HEK293 (cell line): ENCODE data around the gene MPDU1.

ENCODE experiments used
- CTCF ChIA-PET: fragments of 350-600 bp; formaldehyde crosslinking; extraction: SDS; loops from one replicate; lab custom pipeline; 2021; ENCODE audit warnings: antibody characterized with exemption; lab: Yijun Ruan, JAX
- POLR2A ChIA-PET: fragments of 300-600 bp; formaldehyde crosslinking; extraction: SDS; loops from one replicate; lab custom pipeline; 2020; ENCODE audit warnings: antibody characterized with exemption, inconsistent platforms; lab: Yijun Ruan, JAX
- H3K27ac ChIP-seq: fragments of 200-500 bp; sonication (Bioruptor generic); 2 replicates; pipeline ENCODE4 v1.5.1; 2014; ENCODE audit warnings: low read depth, low read length, control low read depth, inconsistent platforms; ENCODE audit errors: extremely low read depth
- H3K36me3 ChIP-seq, 2 experiments: fragments of 200-500 bp in 1 of 2; sonication (Bioruptor generic) in 1 of 2; 1 replicate in 1 of 2; 2 replicates in 1 of 2; pipeline ENCODE4 v1.5.1; 2014 to 2017; ENCODE audit warnings: inconsistent platforms in 2 of 2, low read length in 2 of 2; ENCODE audit not compliant: control insufficient read depth in 2 of 2, insufficient read depth in 1 of 2
- H3K4me1 ChIP-seq: fragments of 200-500 bp; sonication (Bioruptor generic); 2 replicates; pipeline ENCODE4 v1.5.1; 2014; ENCODE audit warnings: mild to moderate bottlenecking, low read length, inconsistent platforms; ENCODE audit not compliant: control insufficient read depth, insufficient read depth
- H3K4me3 ChIP-seq: 2 replicates; pipeline ENCODE4 v1.5.1; 2011; ENCODE audit warnings: low read depth, mild to moderate bottlenecking, control low read depth, low read length, moderate library complexity
- H3K9me3 ChIP-seq: fragments of 200-500 bp; sonication (Bioruptor generic); 2 replicates; pipeline ENCODE4 v1.5.1; 2014; ENCODE audit warnings: low read depth, low read length, inconsistent platforms; ENCODE audit not compliant: control insufficient read depth, insufficient read depth
- EGR2 ChIP-seq: fragments of 450-650 bp; formaldehyde crosslinking; IDR thresholded peaks from 2 replicates; pipeline ENCODE4 v1.5.1; 2016; ENCODE audit warnings: low read depth, missing biosample characterization, missing genetic modification characterization
- GLIS2 ChIP-seq: fragments of 450-650 bp; formaldehyde crosslinking; IDR thresholded peaks from 2 replicates; pipeline ENCODE4 v1.5.1; 2016; ENCODE audit warnings: missing biosample characterization, missing genetic modification characterization
- SP3 ChIP-seq: fragments of 450-650 bp; formaldehyde crosslinking; IDR thresholded peaks from 2 replicates; pipeline ENCODE4 v1.5.1; 2016; ENCODE audit warnings: missing biosample characterization, missing genetic modification characterization
- TSHZ1 ChIP-seq: fragments of 450-650 bp; formaldehyde crosslinking; IDR thresholded peaks from 2 replicates; pipeline ENCODE4 v1.5.1; 2016; ENCODE audit warnings: missing biosample characterization, missing genetic modification characterization, borderline replicate concordance
- ZFHX2 ChIP-seq: fragments of 450-650 bp; formaldehyde crosslinking; conservative IDR thresholded peaks from 2 replicates; pipeline ENCODE4 v1.5.1; 2016; ENCODE audit warnings: missing biosample characterization, missing genetic modification characterization
- ZFP3 ChIP-seq: fragments of 450-650 bp; formaldehyde crosslinking; IDR thresholded peaks from 2 replicates; pipeline ENCODE4 v1.5.1; 2016; ENCODE audit warnings: low read depth, missing biosample characterization, missing genetic modification characterization
- ZFP69B ChIP-seq: fragments of 450-650 bp; formaldehyde crosslinking; IDR thresholded peaks from 2 replicates; pipeline ENCODE4 v1.5.1; 2016; ENCODE audit warnings: missing biosample characterization, missing genetic modification characterization
- ZIC2 ChIP-seq: fragments of 450-650 bp; formaldehyde crosslinking; IDR thresholded peaks from 2 replicates; pipeline ENCODE4 v1.5.1; 2016; ENCODE audit warnings: missing biosample characterization, missing genetic modification characterization
- ZNF341 ChIP-seq: fragments of 450-650 bp; formaldehyde crosslinking; IDR thresholded peaks from 2 replicates; pipeline ENCODE4; 2016; ENCODE audit warnings: low read depth, missing biosample characterization, missing genetic modification characterization
- ZNF423 ChIP-seq: fragments of 450-650 bp; formaldehyde crosslinking; IDR thresholded peaks from 2 replicates; pipeline ENCODE4 v1.5.1; 2016; ENCODE audit warnings: missing biosample characterization, missing genetic modification characterization
- ZNF473 ChIP-seq: fragments of 450-650 bp; formaldehyde crosslinking; IDR thresholded peaks from 2 replicates; pipeline ENCODE4 v1.5.1; 2017; ENCODE audit warnings: missing biosample characterization, missing genetic modification characterization
- ZNF561 ChIP-seq: fragments of 450-650 bp; IDR thresholded peaks from 2 replicates; pipeline ENCODE4 v1.5.1; 2018; ENCODE audit warnings: missing biosample characterization, missing genetic modification characterization, borderline replicate concordance
- ZNF626 ChIP-seq: fragments of 450-650 bp; sonication (Bioruptor Pico); formaldehyde crosslinking; IDR thresholded peaks from 2 replicates; pipeline ENCODE4 v1.5.1; 2018; ENCODE audit warnings: missing biosample characterization, missing genetic modification characterization, inconsistent platforms
- TF ChIP-seq, protein P1 (sequence below): fragments of 450-650 bp; formaldehyde crosslinking; IDR thresholded peaks from 2 replicates; pipeline ENCODE4 v1.5.1; 2016; ENCODE audit warnings: missing biosample characterization, missing genetic modification characterization
- TF ChIP-seq, protein P2 (sequence below): fragments of 450-650 bp; IDR thresholded peaks from 2 replicates; pipeline ENCODE4 v1.5.1; 2018; ENCODE audit warnings: missing biosample characterization, missing genetic modification characterization
- TF ChIP-seq, protein P3 (sequence below): fragments of 450-650 bp; formaldehyde crosslinking; optimal IDR thresholded peaks from 2 replicates; pipeline ENCODE3; 2016; ENCODE audit warnings: missing biosample characterization, mild to moderate bottlenecking, missing genetic modification characterization

MPDU1 gene

DNA sequence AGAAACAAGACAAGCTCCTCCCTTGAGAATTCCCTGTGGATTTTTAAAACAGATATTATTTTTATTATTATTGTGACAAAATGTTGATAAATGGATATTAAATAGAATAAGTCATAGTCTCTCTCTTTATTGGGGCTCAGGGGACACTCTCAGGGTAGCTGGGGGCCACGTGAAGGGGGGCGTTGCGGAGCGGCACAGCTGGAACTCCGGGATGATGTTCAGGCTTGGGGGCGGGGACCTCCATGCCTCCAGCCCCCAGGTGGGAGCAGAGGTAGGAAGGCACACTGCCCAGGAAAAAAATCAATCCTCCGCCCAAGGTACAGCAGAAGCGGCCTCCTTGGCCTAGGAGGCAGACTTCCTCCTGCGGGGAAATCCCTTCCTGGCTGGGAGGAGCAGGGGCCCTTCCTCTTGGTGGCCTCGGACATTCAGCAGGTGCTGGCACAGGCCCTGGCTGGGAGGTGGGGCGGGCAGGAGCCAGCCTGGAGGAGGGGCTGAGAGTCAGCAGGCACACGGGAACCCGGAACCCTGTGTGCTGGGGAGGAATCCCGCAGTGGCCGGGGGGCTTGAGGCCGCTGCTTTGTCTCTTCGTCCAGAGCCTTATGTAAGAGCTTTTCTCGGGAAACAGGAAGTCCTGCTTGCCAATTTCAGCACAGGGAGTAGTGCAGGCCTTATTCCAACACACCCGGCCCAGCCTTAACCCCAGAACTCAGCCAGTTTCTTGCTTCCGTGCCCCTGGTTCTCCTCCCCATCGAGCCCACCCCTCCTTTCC lies 25.7 kb upstream of the MPDU1 start (continued):
- TF ChIP-seq SP3 (tag by site-specific recombination) (peak; percentile 50), ZIC2 (peak; percentile 60), ZNF561 (tag by site-specific recombination) (peak; percentile 44; the same call in 1 of the 2 replicates), ZNF473 (tag by site-specific recombination) (no peak), ZFP69B (no peak), ZNF341 (tag by site-specific recombination) (peak; percentile 68), TSHZ1 (tag by site-specific recombination) (no peak)

- Histone ChIP-seq H3K4me3 (no peak within 1 kb of the TSS), H3K4me1 (peaks cover 11% of the 10 kb centered on the region), H3K9me3 (no peaks in the 10 kb centered on the region), H3K27ac (peak within 1 kb of the TSS; percentile 16; the same call in 1 of the 2 replicates), H3K36me3 (peaks cover 5 to 9% of the 10 kb centered on the region in 2 experiments)
- ChIA-PET CTCF (interaction anchor here (0.5 to 5.1 kb wide), 4 partner anchors 44 to 521 kb away, joined by 3 to 112 read pairs (median 45); partner anchors contain the start of gene TMEM95), POLR2A (interaction anchor here (0.6 kb wide), 2 partner anchors 42 to 75 kb away, joined by 3 read pairs; partner anchors contain the start of gene POLR2A)
- TF ChIP-seq GLIS2 (peak; percentile 29; the same call in 1 of the 2 replicates), ZFP3 (tag by site-specific recombination) (no peak)
- TF ChIP-seq, protein P1, sequence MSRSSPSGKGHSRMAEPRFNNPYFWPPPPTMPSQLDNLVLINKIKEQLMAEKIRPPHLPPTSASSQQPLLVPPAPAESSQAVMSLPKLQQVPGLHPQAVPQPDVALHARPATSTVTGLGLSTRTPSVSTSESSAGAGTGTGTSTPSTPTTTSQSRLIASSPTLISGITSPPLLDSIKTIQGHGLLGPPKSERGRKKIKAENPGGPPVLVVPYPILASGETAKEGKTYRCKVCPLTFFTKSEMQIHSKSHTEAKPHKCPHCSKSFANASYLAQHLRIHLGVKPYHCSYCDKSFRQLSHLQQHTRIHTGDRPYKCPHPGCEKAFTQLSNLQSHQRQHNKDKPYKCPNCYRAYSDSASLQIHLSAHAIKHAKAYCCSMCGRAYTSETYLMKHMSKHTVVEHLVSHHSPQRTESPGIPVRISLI (tag by site-specific recombination), result no peak
- TF ChIP-seq, all 188 proteins: peak for 1
These were observed 24.9 kb upstream of the MPDU1 start, which contains the start of gene TNFSF13 for GRCh38 chr17:7558544-7559319. Gene TNFSF13, plus strand, starts transcription at chr17:7558750. Its CDS starts 290 bp downstream, at chr17:7559040.

- Histone ChIP-seq H3K27ac (peak overlapping the region; percentile 93; the same call in 1 of the 2 replicates), H3K9me3 (no peaks in the 10 kb centered on the region), H3K4me1 (peaks cover 11% of the 10 kb centered on the region), H3K4me3 (no peak overlapping the region), H3K36me3 (peaks cover 13 to 17% of the 10 kb centered on the region in 2 experiments)
- ChIA-PET POLR2A (interaction anchor here (0.6 to 2.7 kb wide), 18 partner anchors 10 to 230 kb away, joined by 3 to 17 read pairs (median 5); partner anchors contain the start of genes CHRNB1, FXR2, NEURL4 and PLSCR3), CTCF (interaction anchor here (0.5 to 5.1 kb wide), 42 partner anchors 11 to 520 kb away, joined by 3 to 112 read pairs (median 8); partner anchors contain the start of genes KCTD11, SLC2A4, TMEM102 and TMEM95)
- TF ChIP-seq EGR2 (tag by site-specific recombination) (no peak), ZFHX2 (tag by site-specific recombination) (no peak), ZNF626 (tag by site-specific recombination) (no peak), ZNF423 (tag by site-specific recombination) (no peak), TSHZ1 (tag by site-specific recombination) (no peak)
- TF ChIP-seq, protein P2, sequence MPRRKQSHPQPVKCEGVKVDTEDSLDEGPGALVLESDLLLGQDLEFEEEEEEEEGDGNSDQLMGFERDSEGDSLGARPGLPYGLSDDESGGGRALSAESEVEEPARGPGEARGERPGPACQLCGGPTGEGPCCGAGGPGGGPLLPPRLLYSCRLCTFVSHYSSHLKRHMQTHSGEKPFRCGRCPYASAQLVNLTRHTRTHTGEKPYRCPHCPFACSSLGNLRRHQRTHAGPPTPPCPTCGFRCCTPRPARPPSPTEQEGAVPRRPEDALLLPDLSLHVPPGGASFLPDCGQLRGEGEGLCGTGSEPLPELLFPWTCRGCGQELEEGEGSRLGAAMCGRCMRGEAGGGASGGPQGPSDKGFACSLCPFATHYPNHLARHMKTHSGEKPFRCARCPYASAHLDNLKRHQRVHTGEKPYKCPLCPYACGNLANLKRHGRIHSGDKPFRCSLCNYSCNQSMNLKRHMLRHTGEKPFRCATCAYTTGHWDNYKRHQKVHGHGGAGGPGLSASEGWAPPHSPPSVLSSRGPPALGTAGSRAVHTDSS (tag by site-specific recombination), result no peak
- TF ChIP-seq, protein P3, sequence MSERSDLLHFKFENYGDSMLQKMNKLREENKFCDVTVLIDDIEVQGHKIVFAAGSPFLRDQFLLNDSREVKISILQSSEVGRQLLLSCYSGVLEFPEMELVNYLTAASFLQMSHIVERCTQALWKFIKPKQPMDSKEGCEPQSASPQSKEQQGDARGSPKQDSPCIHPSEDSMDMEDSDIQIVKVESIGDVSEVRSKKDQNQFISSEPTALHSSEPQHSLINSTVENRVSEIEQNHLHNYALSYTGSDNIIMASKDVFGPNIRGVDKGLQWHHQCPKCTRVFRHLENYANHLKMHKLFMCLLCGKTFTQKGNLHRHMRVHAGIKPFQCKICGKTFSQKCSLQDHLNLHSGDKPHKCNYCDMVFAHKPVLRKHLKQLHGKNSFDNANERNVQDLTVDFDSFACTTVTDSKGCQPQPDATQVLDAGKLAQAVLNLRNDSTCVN (tag by site-specific recombination), result no peak
These were observed 24.1 kb upstream of the MPDU1 start for GRCh38 chr17:7559320-7560171.
